Activated naive CD8-positive, alpha-beta T cell treated with anti-CD3 and anti-CD28 coated beads for 36 hours (primary cell): ENCODE results near the gene EPSTI1. TPM values are rescaled to one million over a fixed set of nuclear protein-coding genes. Genes with fewer than 3 reads are reported as not detected.

ENCODE experiments used
- DNase-seq: peaks from one replicate; pipeline ENCODE4 v3.0.0; 2021
- H3K27ac Mint-ChIP-seq: one replicate; pipeline ENCODE4 v1.8.0; 2022; ENCODE audit warnings: mild to moderate bottlenecking, moderate library complexity, mixed read lengths
- H3K27me3 Mint-ChIP-seq: one replicate; pipeline ENCODE4 v1.8.0; 2022; ENCODE audit warnings: mild to moderate bottlenecking, mixed read lengths
- H3K36me3 Mint-ChIP-seq: one replicate; pipeline ENCODE4 v1.8.0; 2021; ENCODE audit warnings: mild to moderate bottlenecking, mixed read lengths
- H3K4me1 Mint-ChIP-seq: one replicate; pipeline ENCODE4 v1.8.0; 2021; ENCODE audit warnings: mixed read lengths
- H3K4me3 Mint-ChIP-seq: one replicate; pipeline ENCODE4 v1.8.0; 2022; ENCODE audit warnings: mild to moderate bottlenecking, moderate library complexity, mixed read lengths
- H3K9me3 Mint-ChIP-seq: one replicate; pipeline ENCODE4 v1.8.0; 2022; ENCODE audit warnings: mixed read lengths
- total RNA-seq, 2 experiments: library from RNA; stranded (reverse); gene quantifications; one replicate each; pipeline ENCODE4 v1.2.3, GENCODE V29; 2021

Gene EPSTI1
- total RNA-seq, 2 experiments from 2014 or later, result 21.5 to 23.2 TPM

GRCh38 chr13:42969565-42970172, 22.4 kb downstream of the EPSTI1 start:
- DNase-seq, result peak; percentile 73
- H3K36me3 Mint-ChIP-seq, result peaks cover 9% of the 10 kb centered on the region
- no peaks in the 10 kb centered on the region for H3K9me3 Mint-ChIP-seq
- H3K4me3 Mint-ChIP-seq, result no peak overlapping the region
- H3K27ac Mint-ChIP-seq, result no peak overlapping the region
- peaks cover 7% of the 10 kb centered on the region for H3K4me1 Mint-ChIP-seq
- no peaks in the 10 kb centered on the region for H3K27me3 Mint-ChIP-seq

DNA sequence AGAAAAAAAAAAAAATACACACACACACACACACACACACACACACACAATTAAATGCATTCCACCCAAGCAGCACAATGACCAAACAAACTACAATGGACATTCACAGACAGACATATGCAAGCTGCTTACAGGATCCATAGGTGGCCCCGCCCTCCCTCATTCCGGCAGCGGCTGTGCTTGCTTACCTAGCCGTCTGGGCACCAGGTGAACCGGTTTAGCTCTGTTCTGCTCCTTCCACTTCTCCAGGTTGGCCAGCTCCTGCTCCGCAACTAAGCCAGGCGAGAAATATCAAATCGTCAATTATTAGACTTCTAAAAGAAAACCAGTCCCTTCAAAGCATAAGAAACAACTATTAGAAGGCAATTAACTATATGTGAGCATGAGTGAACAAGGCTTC, 23.1 kb downstream of the EPSTI1 start:
- peaks cover 7% of the 10 kb centered on the region for H3K4me1 Mint-ChIP-seq
- H3K27ac Mint-ChIP-seq, result no peak overlapping the region
- H3K4me3 Mint-ChIP-seq, result no peak overlapping the region
- no peaks in the 10 kb centered on the region for H3K27me3 Mint-ChIP-seq
- H3K9me3 Mint-ChIP-seq, result no peaks in the 10 kb centered on the region
- H3K36me3 Mint-ChIP-seq, result peaks cover 9% of the 10 kb centered on the region
- DNase-seq, result no peak

DNA sequence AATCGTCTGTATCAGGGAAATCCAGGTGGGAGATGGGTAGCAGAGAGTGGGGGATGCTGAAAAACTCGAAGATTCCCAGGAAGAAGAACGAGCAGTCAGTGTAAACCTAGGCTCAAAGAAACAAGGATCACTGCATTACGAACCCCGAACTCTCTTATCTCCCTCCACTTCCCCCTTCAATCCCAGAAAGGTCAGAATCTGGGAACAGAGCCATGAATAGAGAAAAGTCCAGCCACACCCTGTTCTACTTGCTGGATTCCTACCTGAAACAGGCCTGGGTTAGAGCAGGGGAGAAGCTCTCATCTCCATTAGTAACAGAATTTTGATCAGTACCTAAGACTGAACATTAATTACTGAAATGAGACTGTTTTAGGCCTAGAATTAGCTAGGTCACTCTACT, 24.4 kb downstream of the EPSTI1 start:
- no peak for DNase-seq
- Mint-ChIP-seq H3K9me3 (no peaks in the 10 kb centered on the region), H3K27ac (no peak overlapping the region), H3K4me1 (peaks cover 7% of the 10 kb centered on the region), H3K4me3 (no peak overlapping the region), H3K27me3 (no peaks in the 10 kb centered on the region), H3K36me3 (peaks cover 13% of the 10 kb centered on the region)

DNA sequence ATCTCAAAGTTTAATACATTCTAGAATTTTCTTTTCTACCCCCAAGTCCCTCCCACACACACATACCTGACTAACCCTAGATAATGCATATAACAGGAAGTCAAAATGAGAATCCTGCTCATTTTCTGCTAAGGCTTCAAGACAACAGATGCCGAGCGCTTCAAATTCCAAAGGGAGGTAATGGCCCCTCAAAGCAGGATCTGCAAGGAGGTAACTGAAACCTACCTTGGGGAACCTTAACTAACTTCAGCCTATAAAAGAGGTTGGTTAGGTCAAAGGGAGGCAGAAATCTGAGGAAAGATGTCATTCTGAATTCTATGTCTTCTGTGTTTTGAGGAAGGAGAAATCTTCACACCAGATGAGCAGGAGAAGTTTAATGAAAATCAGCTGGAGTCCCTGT, 26.8 kb downstream of the EPSTI1 start:
- peaks cover 16% of the 10 kb centered on the region for H3K36me3 Mint-ChIP-seq
- H3K27me3 Mint-ChIP-seq, result no peaks in the 10 kb centered on the region
- H3K4me3 Mint-ChIP-seq, result no peak overlapping the region
- no peaks in the 10 kb centered on the region for H3K9me3 Mint-ChIP-seq
- no peak overlapping the region for H3K27ac Mint-ChIP-seq
- DNase-seq, result no peak
- H3K4me1 Mint-ChIP-seq, result peaks cover 1% of the 10 kb centered on the region

DNA sequence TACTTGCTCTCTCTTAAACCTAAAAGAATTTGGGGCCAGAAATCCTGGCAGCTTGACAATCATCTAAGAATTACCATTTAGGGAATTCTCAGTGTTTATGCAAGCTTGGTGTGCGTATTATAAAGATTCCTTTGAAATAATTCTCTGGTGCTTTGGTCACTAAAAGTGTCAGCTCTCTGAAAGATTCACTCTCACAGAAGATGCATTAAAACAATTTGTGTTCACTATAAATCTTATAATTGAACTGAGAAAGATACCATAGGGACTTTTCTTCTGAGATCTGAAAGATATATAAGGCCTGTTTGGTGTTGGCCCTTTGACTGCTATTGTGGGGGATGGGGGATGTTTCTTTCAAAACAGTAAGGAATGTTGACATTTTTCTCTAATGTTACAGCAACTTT, 27.3 kb downstream of the EPSTI1 start:
- H3K4me1 Mint-ChIP-seq, result peaks cover 1% of the 10 kb centered on the region
- H3K27me3 Mint-ChIP-seq, result no peaks in the 10 kb centered on the region
- H3K36me3 Mint-ChIP-seq, result peaks cover 16% of the 10 kb centered on the region
- no peak for DNase-seq
- no peak overlapping the region for H3K27ac Mint-ChIP-seq
- no peaks in the 10 kb centered on the region for H3K9me3 Mint-ChIP-seq
- no peak overlapping the region for H3K4me3 Mint-ChIP-seq

- H3K9me3 Mint-ChIP-seq, result no peaks in the 10 kb centered on the region
- no peak for DNase-seq
- peaks cover 22% of the 10 kb centered on the region for H3K36me3 Mint-ChIP-seq
- H3K4me3 Mint-ChIP-seq, result no peak overlapping the region
- no peaks in the 10 kb centered on the region for H3K4me1 Mint-ChIP-seq
- H3K27ac Mint-ChIP-seq, result no peak overlapping the region
- no peaks in the 10 kb centered on the region for H3K27me3 Mint-ChIP-seq
Measured at GRCh38 chr13:42959615-42960014, 32.4 kb downstream of the EPSTI1 start.

DNA sequence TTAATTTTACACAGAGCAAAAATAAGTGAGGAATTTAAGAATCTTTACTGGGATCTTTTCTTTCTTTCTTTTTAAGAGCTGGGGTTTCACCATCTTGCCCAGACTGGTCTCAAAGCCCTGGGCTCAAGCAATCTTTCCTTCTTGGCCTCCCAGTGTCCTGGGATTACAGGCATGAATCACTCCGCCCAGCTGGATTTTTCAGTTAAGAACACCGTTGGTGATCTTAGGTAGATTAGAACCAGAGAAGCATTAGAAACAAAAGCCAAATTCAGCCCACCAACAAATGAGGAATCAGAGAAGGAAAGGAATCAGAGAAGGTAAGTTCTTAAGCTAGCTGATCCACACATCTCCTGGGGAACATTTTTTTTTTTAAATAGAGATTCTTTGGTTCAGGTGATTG, 34.2 kb downstream of the EPSTI1 start:
- Mint-ChIP-seq H3K36me3 (peaks cover 22% of the 10 kb centered on the region), H3K9me3 (no peaks in the 10 kb centered on the region), H3K4me1 (no peaks in the 10 kb centered on the region), H3K4me3 (no peak overlapping the region), H3K27me3 (no peaks in the 10 kb centered on the region), H3K27ac (no peak overlapping the region)
- DNase-seq, result no peak

DNA sequence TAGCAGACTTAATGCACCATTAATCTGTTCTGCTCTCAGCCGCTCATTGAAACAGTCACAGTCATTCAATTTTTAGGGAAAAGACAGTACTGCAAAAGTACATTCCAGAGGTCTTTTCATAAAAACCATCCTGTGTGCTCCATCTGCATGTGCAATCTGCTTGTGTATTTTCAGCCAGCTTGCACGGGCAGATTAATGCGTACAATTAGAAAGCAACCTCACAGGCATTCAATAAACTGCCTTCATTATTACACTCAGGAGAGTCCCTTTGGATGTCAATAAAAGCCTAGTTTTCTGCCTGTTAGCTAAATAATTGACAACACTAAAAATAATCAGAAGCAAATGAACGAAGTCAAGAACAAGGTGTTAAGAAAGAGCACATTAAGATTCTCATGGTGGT, 41.9 kb downstream of the EPSTI1 start:
- Mint-ChIP-seq H3K4me1 (no peaks in the 10 kb centered on the region), H3K27me3 (no peaks in the 10 kb centered on the region), H3K27ac (no peak overlapping the region), H3K9me3 (no peaks in the 10 kb centered on the region), H3K4me3 (no peak overlapping the region), H3K36me3 (peaks cover 52% of the 10 kb centered on the region)
- no peak for DNase-seq

- peaks cover 2% of the 10 kb centered on the region for H3K9me3 Mint-ChIP-seq
- no peak overlapping the region for H3K4me3 Mint-ChIP-seq
- no peaks in the 10 kb centered on the region for H3K4me1 Mint-ChIP-seq
- H3K27me3 Mint-ChIP-seq, result no peaks in the 10 kb centered on the region
- no peak for DNase-seq
- H3K36me3 Mint-ChIP-seq, result peaks cover 65% of the 10 kb centered on the region
- H3K27ac Mint-ChIP-seq, result no peak overlapping the region
Measured at GRCh38 chr13:42947925-42948324, 44.1 kb downstream of the EPSTI1 start.

GRCh38 chr13:42946927-42947326, 45.1 kb downstream of the EPSTI1 start:
- no peak overlapping the region for H3K27ac Mint-ChIP-seq
- no peak overlapping the region for H3K4me3 Mint-ChIP-seq
- peaks cover 2% of the 10 kb centered on the region for H3K9me3 Mint-ChIP-seq
- no peaks in the 10 kb centered on the region for H3K27me3 Mint-ChIP-seq
- DNase-seq, result no peak
- H3K4me1 Mint-ChIP-seq, result no peaks in the 10 kb centered on the region
- peaks cover 57% of the 10 kb centered on the region for H3K36me3 Mint-ChIP-seq

- Mint-ChIP-seq H3K4me1 (no peaks in the 10 kb centered on the region), H3K36me3 (peaks cover 22% of the 10 kb centered on the region), H3K27ac (no peak overlapping the region), H3K27me3 (no peaks in the 10 kb centered on the region), H3K4me3 (no peak overlapping the region), H3K9me3 (no peaks in the 10 kb centered on the region)
- no peak for DNase-seq
Measured at GRCh38 chr13:42929886-42930535, 62.0 kb downstream of the EPSTI1 start.

DNA sequence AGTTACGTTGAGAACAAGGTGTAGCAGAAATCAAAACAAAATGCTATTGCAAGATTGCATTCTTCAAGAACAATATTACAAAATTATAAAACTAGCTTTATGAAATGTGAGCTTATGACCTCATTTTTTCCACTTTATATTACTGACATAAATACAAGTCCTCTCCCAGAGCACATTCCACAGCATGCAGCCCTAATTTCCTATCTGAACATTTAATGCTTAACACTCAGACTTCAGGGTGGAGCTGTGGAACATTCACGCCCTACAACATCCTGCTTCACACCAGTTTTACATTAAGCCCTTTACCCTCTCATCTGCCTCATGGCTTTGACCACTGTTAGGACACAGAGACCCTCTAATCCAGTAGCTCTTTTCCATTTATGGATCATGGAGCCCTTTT, 65.5 kb downstream of the EPSTI1 start:
- Mint-ChIP-seq H3K9me3 (no peaks in the 10 kb centered on the region), H3K4me3 (no peak overlapping the region), H3K4me1 (no peaks in the 10 kb centered on the region), H3K27me3 (no peaks in the 10 kb centered on the region), H3K27ac (no peak overlapping the region), H3K36me3 (peaks cover 14% of the 10 kb centered on the region)
- DNase-seq, result no peak

DNA sequence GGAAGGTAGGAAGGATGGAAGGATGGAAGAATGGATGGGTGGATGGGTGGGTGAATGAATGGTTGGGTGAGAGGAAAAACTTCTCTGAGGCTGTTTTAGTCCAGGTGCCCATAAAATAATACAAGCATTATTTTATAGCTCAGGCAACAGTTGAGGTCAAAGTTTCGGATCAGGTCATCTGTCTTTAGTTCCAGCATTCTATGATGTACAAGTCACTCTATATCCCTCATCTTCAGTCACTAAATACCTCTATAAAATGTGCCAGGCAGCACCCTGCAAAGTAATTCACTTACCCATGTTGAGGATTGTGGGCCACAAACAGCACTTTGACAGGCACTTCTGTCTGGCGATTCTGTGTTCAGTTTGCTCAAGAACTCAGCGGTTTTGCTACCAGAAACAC, 66.0 kb downstream of the EPSTI1 start:
- no peak overlapping the region for H3K27ac Mint-ChIP-seq
- H3K36me3 Mint-ChIP-seq, result peaks cover 14% of the 10 kb centered on the region
- H3K9me3 Mint-ChIP-seq, result no peaks in the 10 kb centered on the region
- H3K4me3 Mint-ChIP-seq, result no peak overlapping the region
- DNase-seq, result no peak
- no peaks in the 10 kb centered on the region for H3K27me3 Mint-ChIP-seq
- H3K4me1 Mint-ChIP-seq, result no peaks in the 10 kb centered on the region

- H3K27me3 Mint-ChIP-seq, result no peaks in the 10 kb centered on the region
- H3K9me3 Mint-ChIP-seq, result no peaks in the 10 kb centered on the region
- no peak for DNase-seq
- H3K27ac Mint-ChIP-seq, result no peak overlapping the region
- no peaks in the 10 kb centered on the region for H3K4me1 Mint-ChIP-seq
- H3K4me3 Mint-ChIP-seq, result no peak overlapping the region
- peaks cover 14% of the 10 kb centered on the region for H3K36me3 Mint-ChIP-seq
Measured at GRCh38 chr13:42925626-42926025, 66.4 kb downstream of the EPSTI1 start.

- Mint-ChIP-seq H3K9me3 (no peaks in the 10 kb centered on the region), H3K36me3 (peaks cover 18% of the 10 kb centered on the region), H3K27me3 (no peaks in the 10 kb centered on the region), H3K27ac (no peak overlapping the region), H3K4me1 (no peaks in the 10 kb centered on the region), H3K4me3 (no peak overlapping the region)
- DNase-seq, result no peak
Measured at GRCh38 chr13:42924344-42924743, 67.7 kb downstream of the EPSTI1 start.

GRCh38 chr13:42907745-42908144, 84.3 kb downstream of the EPSTI1 start:
- Mint-ChIP-seq H3K4me3 (no peak overlapping the region), H3K4me1 (no peaks in the 10 kb centered on the region), H3K36me3 (peaks cover 16% of the 10 kb centered on the region), H3K9me3 (no peaks in the 10 kb centered on the region), H3K27ac (no peak overlapping the region), H3K27me3 (no peaks in the 10 kb centered on the region)
- no peak for DNase-seq
